ENCODE measurements around the gene IRF2.

- peak in 1 of 2 donors; percentile 6 for TF ChIP-seq CTCF (IDR thresholded peaks at IDR 0.05)
- no peak for TF ChIP-seq POLR2A (IDR thresholded peaks at IDR 0.05)
- no peak for TF ChIP-seq EP300 (IDR thresholded peaks at IDR 0.05)
Measured at GRCh38 chr4:184506527-184507121, 32.3 kb upstream of the IRF2 start.

All from suprapubic skin (tissue), 3 donors.